HG02970 (cell line): ENCODE data around the gene BTRC.

Experiments used
- ATAC-seq: cut with Tn5 transposase; IDR thresholded peaks from one replicate; pipeline ENCODE4 v1.9.1; 2021; ENCODE audit warnings: mild to moderate bottlenecking, moderate library complexity, moderate number of reproducible peaks; ENCODE audit not compliant: unreplicated experiment, low FRiP score

BTRC gene

GRCh38 chr10:101513733-101514132 is 159.8 kb downstream of the BTRC start:
- ATAC-seq: no peak

GRCh38 chr10:101525848-101526247 is 171.9 kb downstream of the BTRC start:
- no peak for ATAC-seq

GRCh38 chr10:101529207-101529606 is 175.2 kb downstream of the BTRC start:
- ATAC-seq: no peak

- ATAC-seq: no peak
These were observed 176.0 kb downstream of the BTRC start for GRCh38 chr10:101529725-101530553.

GRCh38 chr10:101535949-101536348 is 182.0 kb downstream of the BTRC start:
- no peak for ATAC-seq

- ATAC-seq: no peak
These were observed 182.8 kb downstream of the BTRC start for GRCh38 chr10:101536800-101537199.

GRCh38 chr10:101538446-101538845 is 184.5 kb downstream of the BTRC start:
- no peak for ATAC-seq

- no peak for ATAC-seq
These were observed 191.9 kb downstream of the BTRC start for GRCh38 chr10:101545898-101546297.

GRCh38 chr10:101550965-101551364 is 197.0 kb downstream of the BTRC start:
- ATAC-seq: no peak

- no peak for ATAC-seq
These were observed 198.5 kb downstream of the BTRC start for GRCh38 chr10:101552442-101552841.

GRCh38 chr10:101557541-101557940 is 203.6 kb downstream of the BTRC start:
- ATAC-seq: no peak

- ATAC-seq: no peak
These were observed 204.2 kb downstream of the BTRC start for GRCh38 chr10:101558204-101558603.

GRCh38 chr10:101558671-101559595 is 205.0 kb downstream of the BTRC start:
- no peak for ATAC-seq

GRCh38 chr10:101559596-101560297 is 205.8 kb downstream of the BTRC start:
- ATAC-seq: no peak

- no peak for ATAC-seq
These were observed 206.5 kb downstream of the BTRC start for GRCh38 chr10:101560298-101561067.

GRCh38 chr10:101561068-101561915 is 207.3 kb downstream of the BTRC start:
- ATAC-seq: no peak

GRCh38 chr10:101562231-101562630 is 208.3 kb downstream of the BTRC start:
- ATAC-seq: no peak

- ATAC-seq: no peak
These were observed 209.0 kb downstream of the BTRC start for GRCh38 chr10:101563007-101563406.

- ATAC-seq: no peak
These were observed 209.6 kb downstream of the BTRC start for GRCh38 chr10:101563497-101564040.
